Measurements from ENCODE around the gene ECHDC3.

DNA sequence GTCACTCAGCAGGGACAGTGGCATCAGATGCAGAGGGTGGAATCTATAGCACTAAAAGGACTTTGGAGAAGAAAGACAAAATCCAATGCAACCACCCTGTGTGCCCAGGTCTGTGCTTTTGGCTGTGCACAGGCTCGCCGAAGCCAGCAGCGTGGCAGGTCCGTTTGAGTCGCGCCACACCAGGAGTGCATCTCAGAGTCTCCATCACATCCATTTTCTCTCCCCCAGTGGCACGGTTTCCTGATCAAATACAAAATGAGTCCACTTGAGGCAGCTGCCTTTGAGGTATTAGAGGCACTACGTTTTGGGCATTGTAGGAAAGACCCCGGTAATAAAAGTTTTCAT is 57.5 kb downstream of the ECHDC3 start:
- TF ChIP-seq, protein P1, sequence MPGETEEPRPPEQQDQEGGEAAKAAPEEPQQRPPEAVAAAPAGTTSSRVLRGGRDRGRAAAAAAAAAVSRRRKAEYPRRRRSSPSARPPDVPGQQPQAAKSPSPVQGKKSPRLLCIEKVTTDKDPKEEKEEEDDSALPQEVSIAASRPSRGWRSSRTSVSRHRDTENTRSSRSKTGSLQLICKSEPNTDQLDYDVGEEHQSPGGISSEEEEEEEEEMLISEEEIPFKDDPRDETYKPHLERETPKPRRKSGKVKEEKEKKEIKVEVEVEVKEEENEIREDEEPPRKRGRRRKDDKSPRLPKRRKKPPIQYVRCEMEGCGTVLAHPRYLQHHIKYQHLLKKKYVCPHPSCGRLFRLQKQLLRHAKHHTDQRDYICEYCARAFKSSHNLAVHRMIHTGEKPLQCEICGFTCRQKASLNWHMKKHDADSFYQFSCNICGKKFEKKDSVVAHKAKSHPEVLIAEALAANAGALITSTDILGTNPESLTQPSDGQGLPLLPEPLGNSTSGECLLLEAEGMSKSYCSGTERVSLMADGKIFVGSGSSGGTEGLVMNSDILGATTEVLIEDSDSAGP (CRISPR knock-in tag; IDR thresholded peaks at IDR 0.05; ENCODE audit: borderline replicate concordance): no peak
- TF ChIP-seq, protein P2, sequence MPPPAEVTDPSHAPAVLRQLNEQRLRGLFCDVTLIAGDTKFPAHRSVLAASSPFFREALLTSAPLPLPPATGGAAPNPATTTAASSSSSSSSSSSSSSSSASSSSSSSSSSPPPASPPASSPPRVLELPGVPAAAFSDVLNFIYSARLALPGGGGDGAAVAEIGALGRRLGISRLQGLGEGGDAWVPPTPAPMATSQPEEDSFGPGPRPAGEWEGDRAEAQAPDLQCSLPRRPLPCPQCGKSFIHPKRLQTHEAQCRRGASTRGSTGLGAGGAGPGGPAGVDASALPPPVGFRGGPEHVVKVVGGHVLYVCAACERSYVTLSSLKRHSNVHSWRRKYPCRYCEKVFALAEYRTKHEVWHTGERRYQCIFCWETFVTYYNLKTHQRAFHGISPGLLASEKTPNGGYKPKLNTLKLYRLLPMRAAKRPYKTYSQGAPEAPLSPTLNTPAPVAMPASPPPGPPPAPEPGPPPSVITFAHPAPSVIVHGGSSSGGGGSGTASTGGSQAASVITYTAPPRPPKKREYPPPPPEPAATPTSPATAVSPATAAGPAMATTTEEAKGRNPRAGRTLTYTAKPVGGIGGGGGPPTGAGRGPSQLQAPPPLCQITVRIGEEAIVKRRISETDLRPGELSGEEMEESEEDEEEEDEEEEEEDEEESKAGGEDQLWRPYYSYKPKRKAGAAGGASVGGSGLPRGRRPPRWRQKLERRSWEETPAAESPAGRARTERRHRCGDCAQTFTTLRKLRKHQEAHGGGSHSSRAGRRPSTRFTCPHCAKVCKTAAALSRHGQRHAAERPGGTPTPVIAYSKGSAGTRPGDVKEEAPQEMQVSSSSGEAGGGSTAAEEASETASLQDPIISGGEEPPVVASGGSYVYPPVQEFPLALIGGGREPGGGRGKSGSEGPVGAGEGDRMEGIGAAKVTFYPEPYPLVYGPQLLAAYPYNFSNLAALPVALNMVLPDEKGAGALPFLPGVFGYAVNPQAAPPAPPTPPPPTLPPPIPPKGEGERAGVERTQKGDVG (CRISPR knock-in tag; IDR thresholded peaks at IDR 0.05; ENCODE audit: borderline replicate concordance): no peak
- TF ChIP-seq ZNF607 (CRISPR knock-in tag; IDR thresholded peaks at IDR 0.05; ENCODE audit: borderline replicate concordance): no peak

Measured in HepG2 (cell line).